ENCODE data around the gene ALOX5AP. TPM values are rescaled to one million over a fixed set of nuclear protein-coding genes. Genes with fewer than 3 reads are reported as not detected.

ALOX5AP gene
- polyA plus RNA-seq, 3 donors = 84.4 to 269 (median 220) TPM

- intact Hi-C loops (cut with micrococcal nuclease) = loop anchor here (2.0 to 10.0 kb wide), 2 partner anchors 61 to 341 kb away; partner anchors contain the start of gene HMGB1 (in 1 of the 2)
- Mint-ChIP-seq H3K27ac (peak overlapping the region in 2 of 7 donors; percentile 30 to 60), H3K9me3 (peaks cover 0 to 2% (median 0%) of the 10 kb centered on the region in 7 donors), H3K4me3 (no peak overlapping the region), H3K4me1 (peaks cover 30% of the 10 kb centered on the region), H3K27me3 (ENCODE audit: low read depth in 3 of 3) (peaks cover 2 to 7% (median 5%) of the 10 kb centered on the region in 3 donors), H3K36me3 (peaks cover 0 to 5% of the 10 kb centered on the region in 2 donors)
- Histone ChIP-seq H2AFZ (ENCODE audit: insufficient read depth, low read depth, low read length, poor library complexity, severe bottlenecking) (no peak overlapping the region), H3K36me3 (replicated peaks in 1 of 2; ENCODE audit: control insufficient read depth in 1 of 2, insufficient read depth in 2 of 2, low read length in 2 of 2) (no peaks in the 10 kb centered on the region), H3K4me3 (replicated peaks in 1 of 3; ENCODE audit: low read depth in 2 of 3, low read length in 3 of 3) (no peak overlapping the region), H3K79me2 (ENCODE audit: insufficient read depth, low read length) (no peaks in the 10 kb centered on the region), H4K20me1 (ENCODE audit: insufficient read depth, low read length) (no peaks in the 10 kb centered on the region), H3K4me2 (replicated peaks; ENCODE audit: extremely low read depth, low read length, poor library complexity, severe bottlenecking) (no peak overlapping the region), H3K4me1 (ENCODE audit: control insufficient read depth in 1 of 2, insufficient read depth in 2 of 2, low read length in 2 of 2) (peaks cover 26 to 29% of the 10 kb centered on the region in 2 donors), H3K9me3 (replicated peaks in 1 of 2; ENCODE audit: control insufficient read depth in 1 of 2, insufficient read depth in 1 of 2, low read length in 2 of 2) (no peaks in the 10 kb centered on the region), H3K27ac (ENCODE audit: low read depth in 1 of 2, low read length in 2 of 2) (no peak overlapping the region), H3K27me3 (ENCODE audit: control insufficient read depth in 2 of 2, insufficient read depth in 2 of 2, low read length in 2 of 2) (no peaks in the 10 kb centered on the region), H3K9ac (ENCODE audit: insufficient read depth, low read length, poor library complexity, severe bottlenecking) (no peak overlapping the region)
- TF ChIP-seq, protein P1, sequence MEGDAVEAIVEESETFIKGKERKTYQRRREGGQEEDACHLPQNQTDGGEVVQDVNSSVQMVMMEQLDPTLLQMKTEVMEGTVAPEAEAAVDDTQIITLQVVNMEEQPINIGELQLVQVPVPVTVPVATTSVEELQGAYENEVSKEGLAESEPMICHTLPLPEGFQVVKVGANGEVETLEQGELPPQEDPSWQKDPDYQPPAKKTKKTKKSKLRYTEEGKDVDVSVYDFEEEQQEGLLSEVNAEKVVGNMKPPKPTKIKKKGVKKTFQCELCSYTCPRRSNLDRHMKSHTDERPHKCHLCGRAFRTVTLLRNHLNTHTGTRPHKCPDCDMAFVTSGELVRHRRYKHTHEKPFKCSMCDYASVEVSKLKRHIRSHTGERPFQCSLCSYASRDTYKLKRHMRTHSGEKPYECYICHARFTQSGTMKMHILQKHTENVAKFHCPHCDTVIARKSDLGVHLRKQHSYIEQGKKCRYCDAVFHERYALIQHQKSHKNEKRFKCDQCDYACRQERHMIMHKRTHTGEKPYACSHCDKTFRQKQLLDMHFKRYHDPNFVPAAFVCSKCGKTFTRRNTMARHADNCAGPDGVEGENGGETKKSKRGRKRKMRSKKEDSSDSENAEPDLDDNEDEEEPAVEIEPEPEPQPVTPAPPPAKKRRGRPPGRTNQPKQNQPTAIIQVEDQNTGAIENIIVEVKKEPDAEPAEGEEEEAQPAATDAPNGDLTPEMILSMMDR (IDR thresholded peaks at IDR 0.05) = no peak
- WGBS (ENCODE audit: insufficient coverage) = 98% methylated on average over 6 of the region's 7 CpGs
- DNase-seq = no peak
Measured at GRCh38 chr13:30805603-30806011, 70.3 kb downstream of the ALOX5AP start.

- Histone ChIP-seq H4K20me1 (ENCODE audit: insufficient read depth, low read length) (no peaks in the 10 kb centered on the region), H2AFZ (ENCODE audit: insufficient read depth, low read depth, low read length, poor library complexity, severe bottlenecking) (no peak overlapping the region), H3K36me3 (replicated peaks in 1 of 2; ENCODE audit: control insufficient read depth in 1 of 2, insufficient read depth in 2 of 2, low read length in 2 of 2) (no peaks in the 10 kb centered on the region), H3K4me3 (replicated peaks in 1 of 3; ENCODE audit: low read depth in 2 of 3, low read length in 3 of 3) (no peak overlapping the region), H3K27me3 (ENCODE audit: control insufficient read depth in 2 of 2, insufficient read depth in 2 of 2, low read length in 2 of 2) (no peaks in the 10 kb centered on the region), H3K79me2 (ENCODE audit: insufficient read depth, low read length) (no peaks in the 10 kb centered on the region), H3K9ac (ENCODE audit: insufficient read depth, low read length, poor library complexity, severe bottlenecking) (no peak overlapping the region), H3K4me1 (ENCODE audit: control insufficient read depth in 1 of 2, insufficient read depth in 2 of 2, low read length in 2 of 2) (peaks cover 26 to 29% of the 10 kb centered on the region in 2 donors), H3K9me3 (replicated peaks in 1 of 2; ENCODE audit: control insufficient read depth in 1 of 2, insufficient read depth in 1 of 2, low read length in 2 of 2) (no peaks in the 10 kb centered on the region), H3K27ac (ENCODE audit: low read depth in 1 of 2, low read length in 2 of 2) (no peak overlapping the region), H3K4me2 (replicated peaks; ENCODE audit: extremely low read depth, low read length, poor library complexity, severe bottlenecking) (no peak overlapping the region)
- TF ChIP-seq, protein P1 (IDR thresholded peaks at IDR 0.05) = no peak
- 0% methylated on average over 1 of the region's 3 CpGs for WGBS (ENCODE audit: insufficient coverage)
- Mint-ChIP-seq H3K27me3 (ENCODE audit: low read depth in 3 of 3) (peaks cover 2 to 7% (median 5%) of the 10 kb centered on the region in 3 donors), H3K4me1 (peaks cover 30% of the 10 kb centered on the region), H3K36me3 (peaks cover 0 to 5% of the 10 kb centered on the region in 2 donors), H3K9me3 (peaks cover 0 to 2% (median 0%) of the 10 kb centered on the region in 7 donors), H3K27ac (peak overlapping the region in 2 of 7 donors; percentile 30 to 82), H3K4me3 (no peak overlapping the region)
- intact Hi-C loops (cut with micrococcal nuclease) = loop anchor here (2.0 to 10.0 kb wide), 2 partner anchors 62 to 342 kb away; partner anchors contain the start of gene HMGB1 (in 1 of the 2)
- DNase-seq = peak; percentile 65 to 83 (median 80)
Measured at GRCh38 chr13:30806784-30807183, 71.4 kb downstream of the ALOX5AP start.
